Breast epithelium (tissue), 3 donors: ENCODE results near the gene IFT81.
"Not testable (repeated sequence)": the region's sequence is repeated elsewhere in the genome, so short reads cannot be mapped to it uniquely, and the experiment has no call there.

Experiments
- POLR2A ChIP-seq: fragments of 450-650 bp; IDR thresholded peaks from one replicate; pipeline ENCODE4 v1.6.1; 2016; ENCODE audit warnings: antibody characterized with exemption, mild to moderate bottlenecking, moderate library complexity
- POLR2AphosphoS5 ChIP-seq, 3 donors: sonication (generic); formaldehyde crosslinking; IDR thresholded peaks; one replicate each; pipeline ENCODE4 v1.6.1; 2017; ENCODE audit warnings: antibody characterized with exemption in 3 of 3
- TF ChIP-seq, protein P1 (sequence below), 3 donors: fragments of 450-650 bp; IDR thresholded peaks; one replicate each; pipeline ENCODE4 v1.5.1; 2016 to 2017; ENCODE audit warnings: antibody characterized with exemption in 3 of 3, mild to moderate bottlenecking in 3 of 3, moderate library complexity in 3 of 3

GRCh38 chr12:110228348-110228747 lies 104.2 kb downstream of the IFT81 start:
- not testable (repeated sequence) for TF ChIP-seq POLR2A; POLR2AphosphoS5 (IDR thresholded peaks at IDR 0.05)
- TF ChIP-seq, protein P1, sequence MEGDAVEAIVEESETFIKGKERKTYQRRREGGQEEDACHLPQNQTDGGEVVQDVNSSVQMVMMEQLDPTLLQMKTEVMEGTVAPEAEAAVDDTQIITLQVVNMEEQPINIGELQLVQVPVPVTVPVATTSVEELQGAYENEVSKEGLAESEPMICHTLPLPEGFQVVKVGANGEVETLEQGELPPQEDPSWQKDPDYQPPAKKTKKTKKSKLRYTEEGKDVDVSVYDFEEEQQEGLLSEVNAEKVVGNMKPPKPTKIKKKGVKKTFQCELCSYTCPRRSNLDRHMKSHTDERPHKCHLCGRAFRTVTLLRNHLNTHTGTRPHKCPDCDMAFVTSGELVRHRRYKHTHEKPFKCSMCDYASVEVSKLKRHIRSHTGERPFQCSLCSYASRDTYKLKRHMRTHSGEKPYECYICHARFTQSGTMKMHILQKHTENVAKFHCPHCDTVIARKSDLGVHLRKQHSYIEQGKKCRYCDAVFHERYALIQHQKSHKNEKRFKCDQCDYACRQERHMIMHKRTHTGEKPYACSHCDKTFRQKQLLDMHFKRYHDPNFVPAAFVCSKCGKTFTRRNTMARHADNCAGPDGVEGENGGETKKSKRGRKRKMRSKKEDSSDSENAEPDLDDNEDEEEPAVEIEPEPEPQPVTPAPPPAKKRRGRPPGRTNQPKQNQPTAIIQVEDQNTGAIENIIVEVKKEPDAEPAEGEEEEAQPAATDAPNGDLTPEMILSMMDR (IDR thresholded peaks at IDR 0.05) = not testable (repeated sequence)
